HUES64 (cell line): ENCODE results near the gene RND1.
"Not testable (repeated sequence)": the region's sequence is repeated elsewhere in the genome, so short reads cannot be mapped to it uniquely, and the experiment has no call there.

Experiments
- H3K27ac ChIP-seq: 2 replicates; pipeline ENCODE4 v1.7.0; 2013; ENCODE audit warnings: low read depth, low read length, inconsistent platforms
- H3K27me3 ChIP-seq: 2 replicates; pipeline ENCODE4 v1.6.1; 2013; ENCODE audit warnings: mild to moderate bottlenecking, low read length; ENCODE audit not compliant: insufficient read depth
- H3K36me3 ChIP-seq: 2 replicates; pipeline ENCODE4 v1.6.1; 2013; ENCODE audit warnings: mild to moderate bottlenecking, low read length; ENCODE audit not compliant: insufficient read depth
- H3K4me1 ChIP-seq: 2 replicates; pipeline ENCODE4 v1.6.1; 2013; ENCODE audit warnings: mild to moderate bottlenecking, low read length, moderate library complexity; ENCODE audit not compliant: insufficient read depth
- H3K4me3 ChIP-seq: 2 replicates; pipeline ENCODE4 v1.5.1; 2013; ENCODE audit warnings: mild to moderate bottlenecking, low read length, moderate library complexity
- H3K9ac ChIP-seq: 2 replicates; pipeline ENCODE4 v1.6.1; 2013; ENCODE audit warnings: mild to moderate bottlenecking, low read depth, low read length
- H3K9me3 ChIP-seq: 2 replicates; pipeline ENCODE4 v1.6.1; 2013; ENCODE audit warnings: low read depth, low read length; ENCODE audit not compliant: insufficient read depth
- WGBS: fragments of 150-250, 120-280 bp; methylation state at CpG from one replicate; pipeline ENCODE4 v1.1.7; 2013; ENCODE audit warnings: missing lambda C conversion rate; 5-methylcytosine and 5-hydroxymethylcytosine counted together

The RND1 gene

DNA sequence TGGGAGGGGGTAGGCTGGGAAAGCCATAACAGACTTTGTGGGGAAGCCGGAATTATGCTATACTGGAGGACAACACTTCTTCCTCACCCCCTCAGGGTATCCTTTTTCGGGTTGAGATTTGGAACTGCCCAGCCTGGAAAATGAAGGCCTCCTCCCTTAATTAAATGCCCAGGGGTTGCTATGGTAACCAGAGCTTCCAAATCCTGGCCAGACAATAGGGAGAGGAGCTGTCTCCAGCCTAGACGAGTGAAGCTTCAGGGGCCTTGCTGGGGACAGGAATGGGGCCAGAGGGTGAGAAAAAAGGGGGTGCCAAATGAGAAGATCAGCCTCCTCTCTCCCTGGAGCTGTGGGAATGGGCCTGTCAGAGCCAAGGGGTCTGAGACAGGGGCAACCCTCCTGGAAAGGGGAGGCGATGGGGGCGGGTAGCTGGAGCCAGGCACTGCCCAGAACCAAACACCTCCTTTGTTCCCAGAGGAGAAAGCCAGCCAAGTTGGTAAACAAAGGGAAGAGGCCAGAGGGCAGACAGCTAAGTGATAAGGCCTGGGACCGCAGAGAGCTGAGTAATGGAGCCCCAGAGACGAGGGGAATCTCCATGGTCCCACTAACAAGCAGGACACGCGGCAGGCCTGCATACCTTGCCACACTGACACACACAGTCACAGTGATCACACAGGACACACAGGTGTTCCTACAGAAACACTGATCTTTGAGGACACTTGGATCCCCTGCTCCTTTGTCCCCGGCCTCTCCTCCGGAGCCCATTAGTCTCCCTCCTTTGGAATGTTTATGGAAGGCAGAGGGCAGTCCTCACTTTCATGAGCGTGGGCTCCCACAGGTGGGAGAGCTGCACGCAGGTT lies 17.9 kb upstream of the RND1 start:
- H3K27ac ChIP-seq = peak overlapping the region; percentile 89
- 31% methylated on average over 12 of the region's 13 CpGs for WGBS

DNA sequence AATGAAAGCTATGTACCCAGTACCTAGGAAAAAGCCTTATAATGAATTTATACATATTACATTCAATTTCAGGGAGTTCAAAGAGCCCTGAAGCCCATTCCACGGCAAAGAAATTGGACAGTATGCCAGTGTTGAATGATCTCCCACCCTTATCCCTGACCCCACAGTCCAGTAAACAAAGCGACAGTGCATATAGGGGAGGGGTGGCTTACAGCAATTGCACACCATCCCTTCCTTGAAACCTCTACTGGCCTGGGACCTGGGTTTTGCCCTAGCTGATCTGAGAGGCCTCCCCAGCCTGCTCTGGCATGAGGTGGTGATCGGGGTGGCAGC lies 17.3 kb upstream of the RND1 start:
- Histone ChIP-seq H3K27me3 (no peaks in the 10 kb centered on the region), H3K27ac (peak overlapping the region; percentile 89; the same call in 1 of the 2 replicates), H3K4me1 (peaks cover 32% of the 10 kb centered on the region), H3K36me3 (no peaks in the 10 kb centered on the region), H3K9me3 (no peaks in the 10 kb centered on the region), H3K9ac (peak overlapping the region; percentile 4; the same call in 1 of the 2 replicates), H3K4me3 (peak overlapping the region; percentile 24; the same call in 1 of the 2 replicates)
- 72% methylated on average over 3 of the region's 3 CpGs for WGBS

More for the DNA sequence above, 17.9 kb upstream of the RND1 start:
- H3K4me1 ChIP-seq = peaks cover 32% of the 10 kb centered on the region
- H3K36me3 ChIP-seq = no peaks in the 10 kb centered on the region
- no peaks in the 10 kb centered on the region for H3K9me3 ChIP-seq
- H3K9ac ChIP-seq = peak overlapping the region; percentile 78
- no peaks in the 10 kb centered on the region for H3K27me3 ChIP-seq
- H3K4me3 ChIP-seq = peak overlapping the region; percentile 24; the same call in 1 of the 2 replicates

DNA sequence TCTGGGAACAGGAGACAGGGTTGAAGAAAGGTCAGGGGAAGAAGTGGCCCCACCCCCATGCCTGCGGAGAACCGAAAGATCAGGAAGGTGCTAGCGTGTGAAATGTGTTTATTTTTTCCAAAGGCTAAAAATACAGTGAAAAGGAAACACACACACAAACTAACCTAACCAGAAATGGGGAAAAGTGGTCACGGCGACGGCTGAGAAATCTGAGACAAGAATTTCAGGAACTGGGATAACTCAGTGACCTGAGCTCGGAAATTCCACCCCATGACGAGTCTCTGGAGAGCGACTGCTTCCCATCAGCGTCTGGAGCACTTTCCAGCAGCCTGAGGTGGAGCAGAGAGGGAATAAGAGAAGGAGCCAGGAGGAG lies 16.6 kb upstream of the RND1 start:
- Histone ChIP-seq H3K4me1 (peaks cover 32% of the 10 kb centered on the region), H3K36me3 (no peaks in the 10 kb centered on the region), H3K4me3 (peak overlapping the region; percentile 41), H3K9me3 (no peaks in the 10 kb centered on the region), H3K9ac (no peak overlapping the region), H3K27ac (peak overlapping the region; percentile 89; the same call in 1 of the 2 replicates), H3K27me3 (no peaks in the 10 kb centered on the region)
- 10% methylated on average over 8 of the region's 10 CpGs for WGBS

DNA sequence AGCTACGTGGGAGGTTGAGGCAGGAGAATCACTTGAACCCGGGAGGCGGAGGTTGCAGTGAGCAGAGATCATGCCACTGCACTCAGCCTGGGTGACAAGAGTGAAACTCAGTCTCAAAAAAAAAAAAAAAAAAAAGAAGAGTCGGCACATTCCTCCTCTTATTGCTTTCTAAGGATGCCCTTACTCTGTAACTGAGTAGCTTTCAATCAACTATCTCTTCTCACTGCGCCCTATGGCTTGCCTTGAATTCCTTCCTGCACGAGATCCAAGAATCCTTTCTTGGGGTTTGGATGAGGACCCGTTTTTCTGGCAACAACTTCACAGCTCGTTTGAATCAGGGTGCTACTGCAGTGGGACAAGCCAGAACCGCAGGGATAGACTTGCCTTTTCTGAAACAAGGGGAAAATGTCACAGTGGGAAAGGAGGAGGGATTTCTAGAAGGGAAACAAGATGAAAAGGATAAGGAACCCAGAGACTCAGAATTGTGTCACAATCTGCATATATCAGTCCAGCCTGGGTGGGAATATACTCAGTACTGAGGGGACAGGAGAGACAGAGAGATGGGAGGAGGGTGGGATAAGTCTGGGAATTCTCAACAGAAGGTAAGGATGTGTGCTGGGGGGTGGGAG lies 16.1 kb upstream of the RND1 start:
- no peaks in the 10 kb centered on the region for H3K9me3 ChIP-seq
- no peaks in the 10 kb centered on the region for H3K36me3 ChIP-seq
- H3K27me3 ChIP-seq = no peaks in the 10 kb centered on the region
- peaks cover 32% of the 10 kb centered on the region for H3K4me1 ChIP-seq
- WGBS = 63% methylated on average over 8 of the region's 9 CpGs
- peak overlapping the region; percentile 41 for H3K4me3 ChIP-seq
- no peak overlapping the region for H3K9ac ChIP-seq
- H3K27ac ChIP-seq = peak overlapping the region; percentile 24; the same call in 1 of the 2 replicates

DNA sequence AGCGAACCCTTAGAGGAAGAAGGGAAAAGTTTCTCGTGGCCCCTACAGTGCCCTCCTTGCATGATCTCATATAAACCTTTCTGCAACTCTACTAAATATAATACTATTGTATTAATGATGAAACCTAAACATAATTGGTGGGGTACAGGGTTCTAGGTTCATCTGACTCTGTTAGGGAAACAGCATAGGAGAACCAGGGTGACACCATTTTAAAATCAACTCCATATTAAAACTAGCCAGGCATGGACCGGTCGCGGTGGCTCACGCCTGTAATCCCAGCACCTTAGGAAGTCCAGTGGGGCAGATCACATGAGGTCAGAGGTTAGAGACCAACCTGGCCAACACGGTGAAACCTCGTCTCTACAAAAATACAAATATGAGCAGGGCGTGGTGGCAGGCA lies 15.0 kb upstream of the RND1 start:
- 92% methylated on average over 7 of the region's 9 CpGs for WGBS
- H3K9ac ChIP-seq = no peak overlapping the region
- H3K27ac ChIP-seq = no peak overlapping the region
- no peaks in the 10 kb centered on the region for H3K9me3 ChIP-seq
- H3K36me3 ChIP-seq = no peaks in the 10 kb centered on the region
- peaks cover 32% of the 10 kb centered on the region for H3K4me1 ChIP-seq
- no peaks in the 10 kb centered on the region for H3K27me3 ChIP-seq
- H3K4me3 ChIP-seq = no peak overlapping the region

DNA sequence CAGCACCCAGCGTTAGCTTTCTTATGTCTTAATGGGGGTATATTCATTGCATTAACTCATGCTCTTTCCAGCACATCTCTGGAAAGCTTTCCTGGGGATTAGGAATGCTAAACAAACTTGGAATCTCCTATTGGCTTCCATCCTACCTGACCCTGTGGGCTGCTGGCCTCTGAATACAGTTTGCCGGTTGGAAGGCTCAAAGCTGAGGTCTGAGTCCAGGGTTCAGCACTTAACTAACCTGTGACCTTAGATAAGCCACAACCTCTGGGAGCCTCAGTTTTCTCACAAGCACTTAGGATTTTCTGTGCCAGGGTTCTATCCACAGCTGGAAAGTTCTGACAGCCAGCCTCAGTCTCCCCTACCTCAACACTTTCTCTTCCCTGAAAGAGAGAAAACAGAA lies 12.9 kb upstream of the RND1 start:
- Histone ChIP-seq H3K4me3 (no peak overlapping the region), H3K9ac (no peak overlapping the region), H3K9me3 (no peaks in the 10 kb centered on the region), H3K27ac (no peak overlapping the region), H3K4me1 (peaks cover 23% of the 10 kb centered on the region), H3K27me3 (no peaks in the 10 kb centered on the region), H3K36me3 (no peaks in the 10 kb centered on the region)
- WGBS = 83% methylated on average over 1 of the region's 2 CpGs

DNA sequence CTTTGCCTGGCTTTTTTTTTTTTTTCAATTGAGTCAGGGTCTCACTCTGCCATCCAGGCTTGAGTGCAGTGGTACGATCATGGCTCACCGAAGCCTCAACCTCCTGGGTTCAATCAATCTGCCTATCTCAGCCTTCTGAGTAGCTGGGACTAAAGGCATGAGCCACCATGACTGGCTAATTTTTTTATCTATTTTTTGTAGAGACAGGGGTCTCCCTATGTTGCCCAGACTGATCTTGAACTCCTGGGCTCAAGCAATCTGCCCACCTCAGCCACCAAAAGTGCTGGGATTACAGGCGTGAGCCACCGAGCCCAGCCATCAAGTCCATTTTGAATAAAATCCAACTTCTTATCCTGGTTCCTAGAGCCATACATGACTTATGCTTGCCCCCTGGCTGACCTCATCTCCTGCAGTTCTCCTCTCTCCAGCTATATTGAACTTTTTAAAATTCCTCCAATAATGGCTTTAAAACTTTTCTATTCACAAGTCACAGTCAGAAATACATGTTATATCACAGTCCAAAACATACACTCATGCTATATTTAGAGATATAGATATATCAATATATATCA lies 10.4 kb upstream of the RND1 start:
- H3K9me3 ChIP-seq = no peaks in the 10 kb centered on the region
- H3K9ac ChIP-seq = no peak overlapping the region
- WGBS = 67% methylated on average over 4 of the region's 4 CpGs
- H3K27me3 ChIP-seq = no peaks in the 10 kb centered on the region
- no peak overlapping the region for H3K27ac ChIP-seq
- H3K4me1 ChIP-seq = 0 out of 2 replicates have a peak, but pooled peaks cover under 1% of the 10 kb centered on the region
- no peak overlapping the region for H3K4me3 ChIP-seq
- no peaks in the 10 kb centered on the region for H3K36me3 ChIP-seq

DNA sequence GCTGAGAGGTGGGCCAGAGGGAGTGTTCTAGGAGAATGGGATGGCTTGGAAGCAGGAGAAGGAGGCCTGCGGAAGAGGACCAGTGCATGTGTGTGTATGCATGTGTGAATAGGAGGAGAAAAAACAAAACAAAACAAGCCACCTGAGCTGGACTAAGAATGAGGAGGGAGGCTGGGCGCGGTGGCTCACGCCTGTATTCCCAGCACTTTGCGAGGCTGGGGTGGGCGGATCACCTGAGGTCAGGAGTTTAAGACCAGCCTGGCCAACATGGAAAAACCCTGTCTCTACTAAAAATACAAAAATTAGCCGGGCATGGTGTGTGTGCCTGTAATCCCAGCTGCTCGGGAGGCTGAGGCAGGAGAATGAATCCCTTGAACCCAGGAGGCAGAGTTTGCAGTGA lies 7.9 kb upstream of the RND1 start:
- not testable (repeated sequence) for H3K4me1 ChIP-seq, H3K27ac ChIP-seq, H3K27me3 ChIP-seq, H3K36me3 ChIP-seq, H3K9ac ChIP-seq, H3K4me3 ChIP-seq, H3K9me3 ChIP-seq
- WGBS = 91% methylated on average over 8 of the region's 8 CpGs

DNA sequence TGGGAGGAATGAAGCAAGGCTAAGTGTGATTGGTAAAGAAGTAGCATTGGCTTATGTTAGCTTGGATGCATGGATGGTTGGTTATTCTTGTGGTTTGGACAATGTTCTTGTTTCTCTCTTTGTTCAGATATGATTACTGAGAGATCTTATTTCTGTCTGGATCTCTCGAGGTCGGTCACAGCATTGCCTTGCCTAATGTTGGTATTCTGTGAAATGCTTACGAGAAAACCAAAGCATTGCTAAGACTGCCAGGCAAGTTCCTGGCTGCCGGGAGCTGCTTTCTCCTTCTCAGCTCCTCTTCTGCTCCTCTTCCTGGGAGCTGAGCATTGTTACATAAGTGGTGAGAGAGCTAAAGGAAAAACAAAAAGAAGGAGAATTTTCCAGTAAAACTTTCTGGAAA lies 7.4 kb upstream of the RND1 start:
- Histone ChIP-seq H3K27me3 (no peaks in the 10 kb centered on the region), H3K4me1 (no peaks in the 10 kb centered on the region), H3K9me3 (no peaks in the 10 kb centered on the region), H3K27ac (no peak overlapping the region), H3K4me3 (no peak overlapping the region), H3K36me3 (no peaks in the 10 kb centered on the region), H3K9ac (no peak overlapping the region)
- 94% methylated on average over 4 of the region's 4 CpGs for WGBS

DNA sequence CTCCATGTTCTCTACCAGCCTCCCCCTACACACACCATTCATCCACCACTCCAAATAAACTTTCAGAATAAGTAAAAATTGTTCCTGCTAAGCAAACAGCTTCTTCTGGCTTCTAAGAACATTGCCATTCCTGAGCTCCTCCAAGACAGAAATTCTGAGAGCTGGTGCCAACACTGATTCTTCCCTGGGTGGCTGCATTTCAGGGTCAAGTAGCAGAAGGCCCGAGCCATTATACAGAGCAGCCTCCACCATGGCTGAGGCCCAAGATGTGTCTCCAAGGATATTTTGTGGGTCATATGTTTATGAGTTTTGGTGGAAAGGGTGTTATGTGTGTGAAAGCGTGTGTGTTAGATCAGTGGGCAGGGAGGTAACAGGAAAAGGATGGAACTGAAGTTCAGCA lies 3.5 kb upstream of the RND1 start:
- H3K9me3 ChIP-seq = no peaks in the 10 kb centered on the region
- no peak overlapping the region for H3K4me3 ChIP-seq
- no peaks in the 10 kb centered on the region for H3K27me3 ChIP-seq
- no peak overlapping the region for H3K27ac ChIP-seq
- WGBS = 89% methylated on average over 2 of the region's 2 CpGs
- H3K4me1 ChIP-seq = peaks cover 11% of the 10 kb centered on the region; the same call in 1 of the 2 replicates
- H3K9ac ChIP-seq = no peak overlapping the region
- H3K36me3 ChIP-seq = no peaks in the 10 kb centered on the region

DNA sequence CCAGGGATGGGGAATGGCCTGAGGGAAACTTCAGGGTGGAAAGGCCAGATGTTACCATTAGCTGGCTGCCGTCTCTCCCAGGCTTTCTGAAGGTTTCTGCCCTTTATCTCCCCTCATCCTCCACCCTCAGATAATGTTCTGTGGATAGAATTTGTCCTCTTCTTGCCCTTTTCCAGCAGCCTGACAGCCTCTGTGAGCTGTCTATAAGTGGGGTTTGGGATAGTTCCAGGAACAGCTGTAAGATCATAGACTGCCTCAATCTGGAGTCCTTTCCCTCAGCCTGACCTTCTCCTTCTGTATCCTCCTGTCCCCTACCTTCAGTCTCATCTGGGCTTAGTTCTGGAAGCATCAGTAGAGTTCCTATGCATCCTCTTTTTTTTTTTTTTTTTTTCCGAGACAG lies 2.8 kb upstream of the RND1 start:
- H3K36me3 ChIP-seq = no peaks in the 10 kb centered on the region
- 82% methylated on average over 1 of the region's 2 CpGs for WGBS
- H3K27me3 ChIP-seq = no peaks in the 10 kb centered on the region
- H3K9ac ChIP-seq = no peak overlapping the region
- peaks cover 18% of the 10 kb centered on the region; the same call in 1 of the 2 replicates for H3K4me1 ChIP-seq
- H3K4me3 ChIP-seq = no peak overlapping the region
- H3K27ac ChIP-seq = no peak overlapping the region
- H3K9me3 ChIP-seq = no peaks in the 10 kb centered on the region
